Lower leg skin (tissue), 3 donors: Measurements from ENCODE around the gene DEXI.

Source experiments
- CTCF ChIP-seq, 3 donors: fragments of 450-650 bp; IDR thresholded peaks; one replicate each; pipeline ENCODE4 v1.5.1; 2016; ENCODE audit warnings: antibody characterized with exemption in 3 of 3, mild to moderate bottlenecking in 3 of 3, moderate library complexity in 2 of 3
- POLR2A ChIP-seq, 2 donors: fragments of 450-650 bp; IDR thresholded peaks; one replicate each; pipeline ENCODE4 v1.6.1; 2016 to 2017; ENCODE audit warnings: antibody characterized with exemption in 2 of 2, mild to moderate bottlenecking in 1 of 2, moderate library complexity in 1 of 2

GRCh38 chr16:10923146-10923649 is 19.1 kb downstream of the DEXI start:
- no peak for TF ChIP-seq CTCF (IDR thresholded peaks at IDR 0.05)
- TF ChIP-seq POLR2A (IDR thresholded peaks at IDR 0.05): no peak
